ENCODE data around the gene SETDB1.
A peak's percentile ranks its signal among the peaks of the same experiment; 100 is the strongest.

The SETDB1 gene

GRCh38 chr1:150976401-150976821 is 50.2 kb downstream of the SETDB1 start:
- DNase-seq (ENCODE audit: low read depth): no peak

- peak; percentile 69 for DNase-seq (ENCODE audit: low read depth)
Observed at GRCh38 chr1:150976879-150977694, 50.9 kb downstream of the SETDB1 start.

GRCh38 chr1:150979092-150980056 is 53.2 kb downstream of the SETDB1 start:
- DNase-seq (ENCODE audit: low read depth): peak; percentile 82

- no peak for DNase-seq (ENCODE audit: low read depth)
Observed at GRCh38 chr1:150981177-150981804, 55.1 kb downstream of the SETDB1 start.

GRCh38 chr1:150981805-150982712 is 55.9 kb downstream of the SETDB1 start, which contains the start of gene ANXA9:
ANXA9 (plus strand) TSS chr1:150982292; CDS start chr1:150983106, 814 bp downstream.
- DNase-seq (ENCODE audit: low read depth): no peak

- DNase-seq (ENCODE audit: low read depth): no peak
Observed at GRCh38 chr1:150985179-150985825, 59.1 kb downstream of the SETDB1 start.

- DNase-seq (ENCODE audit: low read depth): no peak
Observed at GRCh38 chr1:150987924-150988323, 61.8 kb downstream of the SETDB1 start.

- DNase-seq (ENCODE audit: low read depth): no peak
Observed at GRCh38 chr1:150992626-150993025, 66.5 kb downstream of the SETDB1 start.

- DNase-seq (ENCODE audit: low read depth): no peak
Observed at GRCh38 chr1:150994248-150994647, 68.1 kb downstream of the SETDB1 start.

GRCh38 chr1:150995460-150995859 is 69.3 kb downstream of the SETDB1 start:
- DNase-seq (ENCODE audit: low read depth): no peak

- DNase-seq (ENCODE audit: low read depth): no peak
Observed at GRCh38 chr1:150995896-150996295, 69.7 kb downstream of the SETDB1 start.

GRCh38 chr1:150997126-150997872 is 71.1 kb downstream of the SETDB1 start:
- no peak for DNase-seq (ENCODE audit: low read depth)

GRCh38 chr1:150997949-150998348 is 71.8 kb downstream of the SETDB1 start:
- no peak for DNase-seq (ENCODE audit: low read depth)

GRCh38 chr1:150999051-150999674 is 73.0 kb downstream of the SETDB1 start:
- DNase-seq (ENCODE audit: low read depth): peak; percentile 30

- DNase-seq (ENCODE audit: low read depth): no peak
Observed at GRCh38 chr1:150999926-151000325, 73.8 kb downstream of the SETDB1 start.

- DNase-seq (ENCODE audit: low read depth): no peak
Observed at GRCh38 chr1:151000408-151000807, 74.2 kb downstream of the SETDB1 start.

- no peak for DNase-seq (ENCODE audit: low read depth)
Observed at GRCh38 chr1:151001602-151002001, 75.4 kb downstream of the SETDB1 start.

GRCh38 chr1:151002051-151002450 is 75.9 kb downstream of the SETDB1 start:
- no peak for DNase-seq (ENCODE audit: low read depth)

- no peak for DNase-seq (ENCODE audit: low read depth)
Observed at GRCh38 chr1:151002611-151003010, 76.4 kb downstream of the SETDB1 start.
